ENCODE results near the gene LRRC61.

Gene LRRC61

DNA sequence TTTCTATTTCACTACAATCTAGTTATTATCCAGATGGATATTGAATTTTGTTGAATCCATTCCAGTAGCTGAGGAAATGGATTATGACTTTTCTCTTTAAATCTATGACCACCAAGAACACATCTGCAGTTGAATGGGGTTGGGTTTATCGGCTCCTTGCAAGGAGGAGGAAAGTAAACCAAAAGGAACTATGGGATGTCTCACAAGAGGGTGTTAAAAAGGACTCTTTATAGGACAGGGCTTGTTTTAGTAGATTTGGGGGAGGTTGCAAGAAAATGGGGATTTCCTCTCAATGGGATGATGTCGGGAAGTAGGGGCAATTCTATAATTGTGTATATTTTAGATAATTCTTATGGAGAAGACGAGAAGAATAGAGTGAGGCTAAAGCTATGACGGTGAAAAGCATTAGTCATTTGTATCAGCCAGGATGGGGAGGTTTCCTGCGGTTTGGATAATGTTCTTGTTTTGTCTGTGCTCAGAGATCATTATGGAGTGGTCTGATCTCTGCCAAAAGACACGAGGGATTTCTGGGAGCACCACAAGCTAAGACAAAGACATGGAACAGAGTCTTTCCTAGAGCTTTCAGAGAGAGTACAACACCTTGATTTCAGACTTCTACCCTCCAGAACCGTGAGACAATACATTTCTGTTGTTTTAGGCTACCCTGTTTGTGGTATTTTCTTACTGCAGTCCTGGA, 5.3 kb upstream of the LRRC61 start:
- Histone ChIP-seq H4K20me1 (ENCODE audit: low read depth, low read length) (no peaks in the 10 kb centered on the region), H3K79me2 (ENCODE audit: insufficient read depth, low read length) (no peaks in the 10 kb centered on the region), H3K27ac (ENCODE audit: low read depth, low read length) (no peak overlapping the region), H3K36me3 (ENCODE audit: low read length) (no peaks in the 10 kb centered on the region), H3K4me2 (ENCODE audit: low read depth, low read length, poor library complexity, severe bottlenecking) (no peak overlapping the region), H3K9me2 (replicated peaks; ENCODE audit: insufficient read depth, low read length) (no peaks in the 10 kb centered on the region), H2AFZ (ENCODE audit: low read depth, low read length, severe bottlenecking) (no peak overlapping the region), H3K9me3 (ENCODE audit: insufficient read depth, low read length) (no peaks in the 10 kb centered on the region), H3K4me3 (ENCODE audit: insufficient read depth, low read length, poor library complexity, severe bottlenecking) (no peak overlapping the region), H3F3A (ENCODE audit: insufficient read depth) (no peaks in the 10 kb centered on the region), H3K9ac (ENCODE audit: low read length) (no peak overlapping the region), H3K27me3 (ENCODE audit: low read length) (no peaks in the 10 kb centered on the region)
- TF ChIP-seq EZH2phosphoT487 (conservative IDR thresholded peaks at IDR 0.05; ENCODE audit: low read length) = no peak
- TF ChIP-seq, protein P1, sequence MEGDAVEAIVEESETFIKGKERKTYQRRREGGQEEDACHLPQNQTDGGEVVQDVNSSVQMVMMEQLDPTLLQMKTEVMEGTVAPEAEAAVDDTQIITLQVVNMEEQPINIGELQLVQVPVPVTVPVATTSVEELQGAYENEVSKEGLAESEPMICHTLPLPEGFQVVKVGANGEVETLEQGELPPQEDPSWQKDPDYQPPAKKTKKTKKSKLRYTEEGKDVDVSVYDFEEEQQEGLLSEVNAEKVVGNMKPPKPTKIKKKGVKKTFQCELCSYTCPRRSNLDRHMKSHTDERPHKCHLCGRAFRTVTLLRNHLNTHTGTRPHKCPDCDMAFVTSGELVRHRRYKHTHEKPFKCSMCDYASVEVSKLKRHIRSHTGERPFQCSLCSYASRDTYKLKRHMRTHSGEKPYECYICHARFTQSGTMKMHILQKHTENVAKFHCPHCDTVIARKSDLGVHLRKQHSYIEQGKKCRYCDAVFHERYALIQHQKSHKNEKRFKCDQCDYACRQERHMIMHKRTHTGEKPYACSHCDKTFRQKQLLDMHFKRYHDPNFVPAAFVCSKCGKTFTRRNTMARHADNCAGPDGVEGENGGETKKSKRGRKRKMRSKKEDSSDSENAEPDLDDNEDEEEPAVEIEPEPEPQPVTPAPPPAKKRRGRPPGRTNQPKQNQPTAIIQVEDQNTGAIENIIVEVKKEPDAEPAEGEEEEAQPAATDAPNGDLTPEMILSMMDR (IDR thresholded peaks at IDR 0.05; ENCODE audit: insufficient read depth, low read length, poor library complexity, severe bottlenecking) = no peak

DNA sequence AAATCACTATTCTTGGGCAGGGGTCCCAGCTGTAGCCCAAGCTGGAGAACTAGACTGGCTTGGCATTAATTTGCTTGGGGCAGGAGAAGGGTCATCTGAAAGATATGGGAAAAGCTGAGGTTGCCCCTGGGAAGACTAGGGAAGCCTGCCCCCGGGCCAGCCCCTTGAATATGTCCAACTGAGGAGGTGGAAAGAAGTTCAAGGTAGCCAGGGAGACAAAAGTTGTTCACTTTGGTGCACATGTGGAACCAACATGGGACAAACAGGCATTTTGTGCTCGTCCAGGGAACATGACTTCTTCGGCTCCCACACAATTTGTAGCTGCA, 1.4 kb upstream of the LRRC61 start:
- TF ChIP-seq EZH2phosphoT487 (conservative IDR thresholded peaks at IDR 0.05; ENCODE audit: low read length) = no peak
- TF ChIP-seq, protein P1 (IDR thresholded peaks at IDR 0.05; ENCODE audit: insufficient read depth, low read length, poor library complexity, severe bottlenecking) = no peak
- H3K9me2 ChIP-seq (replicated peaks; ENCODE audit: insufficient read depth, low read length) = no peaks in the 10 kb centered on the region
- no peaks in the 10 kb centered on the region for H3K27me3 ChIP-seq (ENCODE audit: low read length)
- no peak overlapping the region for H3K27ac ChIP-seq (ENCODE audit: low read depth, low read length)
- no peaks in the 10 kb centered on the region for H4K20me1 ChIP-seq (ENCODE audit: low read depth, low read length)
- no peak overlapping the region for H3K9ac ChIP-seq (ENCODE audit: low read length)
- H3K4me3 ChIP-seq (ENCODE audit: insufficient read depth, low read length, poor library complexity, severe bottlenecking) = no peak overlapping the region
- no peak overlapping the region for H3K4me2 ChIP-seq (ENCODE audit: low read depth, low read length, poor library complexity, severe bottlenecking)
- H3K9me3 ChIP-seq (ENCODE audit: insufficient read depth, low read length) = no peaks in the 10 kb centered on the region
- H3F3A ChIP-seq (ENCODE audit: insufficient read depth) = no peaks in the 10 kb centered on the region
- no peak overlapping the region for H2AFZ ChIP-seq (ENCODE audit: low read depth, low read length, severe bottlenecking)
- no peaks in the 10 kb centered on the region for H3K79me2 ChIP-seq (ENCODE audit: insufficient read depth, low read length)
- no peaks in the 10 kb centered on the region for H3K36me3 ChIP-seq (ENCODE audit: low read length)

DNA sequence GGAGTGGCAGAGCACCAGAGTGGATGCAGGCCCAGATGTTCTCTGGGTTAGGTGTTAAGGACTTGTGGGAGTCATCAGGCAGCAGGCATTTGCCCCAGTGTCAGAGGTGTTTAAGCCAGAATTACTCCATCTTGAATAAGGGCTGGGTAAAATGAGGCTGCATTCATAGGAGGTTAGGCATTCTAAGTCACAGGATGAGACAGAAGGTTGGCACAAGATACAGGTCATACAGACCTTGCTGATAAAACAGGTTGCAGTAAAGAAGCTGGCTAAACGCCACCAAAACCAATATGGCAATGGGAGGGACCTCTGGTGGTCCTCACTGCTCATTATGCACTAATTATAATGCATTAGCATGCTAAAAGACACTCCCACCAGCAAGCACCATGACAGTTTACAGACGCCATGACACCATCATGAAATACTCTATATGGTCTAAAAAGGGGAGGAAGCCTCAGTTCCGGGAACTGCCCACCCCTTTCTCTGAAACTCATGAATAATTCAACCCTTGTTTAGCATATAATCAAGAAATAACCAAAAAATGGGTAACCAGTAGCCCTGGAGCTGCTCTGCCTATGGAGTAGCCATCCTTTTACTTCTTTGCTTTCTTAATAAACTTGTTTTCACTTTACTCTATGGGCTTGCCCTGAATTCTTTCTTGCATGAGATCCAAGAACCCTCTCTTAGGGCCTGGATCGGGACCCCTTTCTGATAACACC, 882 bp upstream of the LRRC61 start:
- no peaks in the 10 kb centered on the region for H3K9me2 ChIP-seq (replicated peaks; ENCODE audit: insufficient read depth, low read length)
- no peak overlapping the region for H3K27ac ChIP-seq (ENCODE audit: low read depth, low read length)
- peak overlapping the region; percentile 58 for H2AFZ ChIP-seq (ENCODE audit: low read depth, low read length, severe bottlenecking)
- peak overlapping the region; percentile 41 for H3K4me3 ChIP-seq (ENCODE audit: insufficient read depth, low read length, poor library complexity, severe bottlenecking)
- peak overlapping the region; percentile 45 for H3K4me2 ChIP-seq (ENCODE audit: low read depth, low read length, poor library complexity, severe bottlenecking)
- peak overlapping the region; percentile 54 for H3K9ac ChIP-seq (ENCODE audit: low read length)
- no peaks in the 10 kb centered on the region for H3F3A ChIP-seq (ENCODE audit: insufficient read depth)
- H3K36me3 ChIP-seq (ENCODE audit: low read length) = no peaks in the 10 kb centered on the region
- H3K27me3 ChIP-seq (ENCODE audit: low read length) = no peaks in the 10 kb centered on the region
- H4K20me1 ChIP-seq (ENCODE audit: low read depth, low read length) = no peaks in the 10 kb centered on the region
- TF ChIP-seq EZH2phosphoT487 (conservative IDR thresholded peaks at IDR 0.05; ENCODE audit: low read length) = no peak
- TF ChIP-seq, protein P1 (IDR thresholded peaks at IDR 0.05; ENCODE audit: insufficient read depth, low read length, poor library complexity, severe bottlenecking) = no peak
- H3K79me2 ChIP-seq (ENCODE audit: insufficient read depth, low read length) = no peaks in the 10 kb centered on the region
- no peaks in the 10 kb centered on the region for H3K9me3 ChIP-seq (ENCODE audit: insufficient read depth, low read length)

Measured in SU-DHL-6 (cell line).